ENCODE data around the gene PIEZO2. TPM values are rescaled to one million over a fixed set of nuclear protein-coding genes. Genes with fewer than 3 reads are reported as not detected.
A peak's percentile ranks its signal among the peaks of the same experiment; 100 is the strongest.

Gene PIEZO2
- total RNA-seq, 2 donors from 2014 or later: 4.8 to 7.5 TPM

DNA sequence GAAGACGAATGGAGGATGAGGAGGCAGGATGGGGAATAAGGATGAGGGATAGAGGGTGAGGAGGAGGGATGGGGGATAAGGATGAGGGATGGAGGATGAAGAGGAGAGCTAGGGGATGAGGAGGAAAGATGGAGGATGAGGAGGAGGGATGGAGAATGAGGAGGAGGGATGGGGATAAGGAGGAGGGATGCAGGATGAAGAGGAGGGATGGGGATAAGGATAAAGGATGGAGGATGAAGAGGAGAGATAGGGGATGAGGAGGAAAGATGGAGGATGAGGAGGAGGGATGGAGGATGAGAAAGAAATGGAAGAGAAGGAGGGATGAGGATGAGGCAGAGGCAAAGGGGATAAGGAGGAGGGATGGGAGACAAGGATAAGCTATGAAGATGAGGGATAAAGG lies 393.5 kb downstream of the PIEZO2 start:
- no peak for DNase-seq (ENCODE audit: low spot score)
- intact Hi-C loops (cut with DNase I): no loop called here

GRCh38 chr18:10754128-10754527 lies 395.2 kb downstream of the PIEZO2 start:
- intact Hi-C loops (cut with DNase I): no loop called here

GRCh38 chr18:10752382-10752781 lies 397.0 kb downstream of the PIEZO2 start:
- intact Hi-C loops (cut with DNase I): no loop called here
- no peak for DNase-seq (ENCODE audit: low spot score)

More at GRCh38 chr18:10754128-10754527, 395.2 kb downstream of the PIEZO2 start:
- DNase-seq (ENCODE audit: low spot score): no peak

- DNase-seq (ENCODE audit: low spot score): no peak
- intact Hi-C loops (cut with DNase I): no loop called here
Measured at GRCh38 chr18:10751653-10752052, 397.7 kb downstream of the PIEZO2 start.

DNA sequence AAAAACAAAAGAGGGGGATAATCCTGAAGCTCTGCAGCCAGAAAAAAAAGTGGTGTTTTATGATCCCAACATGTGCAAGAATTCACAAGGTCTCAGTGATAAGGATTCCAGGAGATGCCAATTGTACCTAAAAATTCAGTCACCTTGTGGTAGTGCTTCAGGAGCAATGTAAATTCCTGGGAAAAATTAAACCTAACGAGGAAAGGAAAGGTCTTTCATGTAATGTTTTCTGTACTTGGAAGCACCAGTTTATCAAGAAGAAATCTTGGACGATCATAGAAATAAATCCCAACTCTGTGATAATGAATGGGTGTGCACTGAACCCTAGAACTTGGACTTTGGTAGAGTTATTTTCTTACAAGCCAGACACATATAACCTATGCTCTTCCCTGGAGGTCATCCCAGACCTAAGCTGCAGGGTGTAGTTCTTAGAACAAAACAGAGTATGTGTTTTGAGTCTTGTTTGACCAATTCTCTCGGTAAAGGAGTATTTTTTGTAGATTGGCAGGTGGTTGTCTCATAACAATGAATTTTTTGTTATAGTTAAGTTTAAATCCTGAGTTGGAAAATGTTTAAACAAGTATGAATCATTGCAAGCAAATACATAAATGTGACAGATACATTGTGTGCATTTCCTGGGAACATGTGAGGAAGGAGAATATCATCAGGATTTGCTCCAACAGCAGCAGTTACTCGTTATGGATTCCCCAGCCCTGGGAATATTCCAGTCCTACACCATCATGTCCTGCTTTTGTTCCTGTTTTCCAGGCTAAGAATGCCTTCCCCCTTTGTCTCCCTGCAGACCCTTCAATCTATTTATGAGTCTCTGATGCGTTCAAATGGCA lies 399.0 kb downstream of the PIEZO2 start:
- intact Hi-C loops (cut with DNase I): no loop called here
- no peak for DNase-seq (ENCODE audit: low spot score)

DNA sequence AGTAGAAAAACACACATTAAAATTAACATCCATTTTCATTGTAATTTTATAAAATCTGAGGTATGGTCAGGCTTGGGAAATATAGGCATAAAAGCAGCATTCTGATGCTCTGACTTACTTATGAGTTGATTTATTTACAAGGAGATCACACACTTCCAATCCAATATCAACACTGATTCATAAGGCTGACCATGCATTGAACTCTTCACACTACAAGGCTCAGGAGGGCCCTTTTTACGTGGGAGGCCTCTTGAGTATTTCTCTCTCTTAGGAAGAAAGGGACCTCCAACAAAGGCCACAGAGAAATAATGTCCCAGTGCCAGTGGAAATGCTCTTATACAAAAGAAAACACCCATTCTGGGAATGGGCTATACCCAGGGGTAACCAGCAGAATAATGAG lies 400.7 kb downstream of the PIEZO2 start:
- intact Hi-C loops (cut with DNase I): no loop called here
- no peak for DNase-seq (ENCODE audit: low spot score)

DNA sequence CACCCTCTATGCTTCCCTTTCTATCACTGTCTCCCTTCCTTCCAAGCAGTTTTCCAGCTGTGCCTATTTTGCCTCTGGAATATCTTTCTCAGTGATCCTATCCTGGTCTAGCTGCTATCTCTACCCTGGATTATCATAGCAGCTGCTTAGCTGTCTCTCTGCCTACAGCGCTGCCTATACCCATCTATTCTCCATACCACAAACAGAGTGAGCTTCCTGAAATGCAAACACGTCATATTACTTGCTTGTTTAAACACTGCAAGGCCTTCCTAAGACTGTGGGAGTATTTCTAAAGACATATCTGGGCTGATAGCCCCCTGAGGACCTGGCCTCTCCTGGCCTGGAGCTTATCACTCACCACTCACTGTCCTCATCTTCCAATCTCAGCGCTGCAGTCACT lies 403.4 kb downstream of the PIEZO2 start:
- DNase-seq (ENCODE audit: low spot score): no peak
- intact Hi-C loops (cut with DNase I): no loop called here

DNA sequence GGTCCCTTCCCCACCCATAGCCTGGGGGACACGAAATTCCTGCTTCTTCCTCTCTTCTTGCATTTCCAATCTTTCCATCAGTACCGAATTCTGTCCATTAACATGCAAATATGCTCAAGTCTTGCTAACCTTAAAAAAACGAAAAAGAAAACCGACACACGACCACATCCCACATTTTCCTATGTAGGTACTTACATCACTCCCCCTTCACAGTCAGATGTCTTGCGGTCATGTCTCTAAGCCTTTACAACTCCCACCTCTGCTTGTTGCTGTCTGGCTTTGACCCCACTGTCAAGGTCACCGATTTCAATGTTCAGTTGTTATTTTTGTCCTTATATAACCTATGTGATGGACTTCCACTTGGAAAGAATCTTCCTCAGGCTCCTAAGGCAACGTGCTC lies 404.1 kb downstream of the PIEZO2 start:
- intact Hi-C loops (cut with DNase I): no loop called here
- no peak for DNase-seq (ENCODE audit: low spot score)

- intact Hi-C loops (cut with DNase I): no loop called here
- DNase-seq (ENCODE audit: low spot score): no peak
Measured at GRCh38 chr18:10743766-10744165, 405.6 kb downstream of the PIEZO2 start.

- intact Hi-C loops (cut with DNase I): no loop called here
- DNase-seq (ENCODE audit: low spot score): no peak
Measured at GRCh38 chr18:10739152-10739551, 410.2 kb downstream of the PIEZO2 start.

DNA sequence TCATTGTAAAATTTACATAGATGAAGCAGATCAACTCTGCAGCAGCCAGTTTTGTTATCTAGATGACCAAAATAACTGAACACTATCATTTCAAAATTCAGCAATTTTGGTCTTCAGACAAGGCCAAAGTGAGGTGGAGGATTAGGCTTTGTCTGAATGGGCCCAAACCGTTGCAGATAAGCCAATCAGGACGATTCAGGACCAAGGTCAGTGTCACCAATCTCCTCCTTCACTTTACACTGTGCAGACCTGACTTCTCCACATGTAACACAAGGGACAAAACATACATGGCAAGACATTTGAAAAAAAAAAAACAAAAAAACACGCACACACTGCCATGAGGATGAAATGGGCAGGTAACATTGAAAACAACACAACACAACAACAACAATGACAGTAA lies 412.4 kb downstream of the PIEZO2 start:
- intact Hi-C loops (cut with DNase I): no loop called here
- DNase-seq (ENCODE audit: low spot score): no peak

GRCh38 chr18:10732990-10733389 lies 416.4 kb downstream of the PIEZO2 start:
- DNase-seq (ENCODE audit: low spot score): no peak
- intact Hi-C loops (cut with DNase I): no loop called here

- no peak for DNase-seq (ENCODE audit: low spot score)
- intact Hi-C loops (cut with DNase I): no loop called here
Measured at GRCh38 chr18:10727477-10727876, 421.9 kb downstream of the PIEZO2 start.

GRCh38 chr18:10726198-10727068 lies 422.9 kb downstream of the PIEZO2 start:
- DNase-seq (ENCODE audit: low spot score): no peak
- intact Hi-C loops (cut with DNase I): no loop called here

- DNase-seq (ENCODE audit: low spot score): no peak
- intact Hi-C loops (cut with DNase I): no loop called here
Measured at GRCh38 chr18:10724666-10725065, 424.7 kb downstream of the PIEZO2 start.

DNA sequence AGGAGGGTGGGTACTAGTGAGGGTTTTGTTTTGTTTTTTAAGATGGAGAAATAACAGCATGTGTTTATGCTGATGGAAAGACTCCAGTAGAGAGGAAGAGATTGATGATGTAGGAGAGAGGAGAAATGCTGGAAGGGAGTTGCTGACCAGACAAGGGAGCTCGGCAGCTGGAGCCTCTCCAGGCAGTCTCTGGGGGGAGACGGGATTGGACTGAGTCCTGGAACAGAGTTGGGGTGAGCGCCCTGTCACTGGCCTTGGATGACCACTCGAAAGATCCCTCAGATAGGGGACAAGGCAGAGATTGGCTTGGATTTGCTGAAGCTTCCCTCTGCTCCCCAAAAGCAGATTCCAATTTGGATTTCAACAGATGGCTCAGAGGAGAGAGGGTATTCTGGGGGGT lies 425.9 kb downstream of the PIEZO2 start:
- intact Hi-C loops (cut with DNase I): no loop called here
- DNase-seq (ENCODE audit: low spot score): no peak

DNA sequence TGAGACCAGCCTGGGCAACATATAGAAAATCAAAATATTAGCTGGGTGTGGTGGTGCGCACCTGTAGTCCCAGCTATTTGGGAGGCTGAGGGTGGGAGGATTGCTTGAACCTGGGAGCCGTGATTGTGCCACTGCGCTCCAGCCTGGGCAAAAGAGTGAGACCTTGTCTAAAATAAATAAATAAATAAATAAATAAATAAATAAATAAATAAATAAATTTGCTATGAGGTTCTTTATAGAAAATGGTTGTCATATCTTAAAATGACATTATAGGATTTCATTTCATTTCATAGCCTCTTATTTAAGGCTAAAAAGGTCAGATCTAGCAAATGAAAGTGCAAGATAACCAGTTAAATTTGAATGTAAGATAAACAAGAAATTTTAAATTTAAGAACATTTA lies 430.6 kb downstream of the PIEZO2 start:
- intact Hi-C loops (cut with DNase I): no loop called here
- no peak for DNase-seq (ENCODE audit: low spot score)

GRCh38 chr18:10715791-10716190 lies 433.6 kb downstream of the PIEZO2 start:
- peak; percentile 86 for DNase-seq (ENCODE audit: low spot score)
- intact Hi-C loops (cut with DNase I): no loop called here

- intact Hi-C loops (cut with DNase I): loop anchor here in 1 of 2 donors (5.0 kb wide), 1 partner anchor 254 kb away; no protein-coding TSS in a partner anchor
- no peak for DNase-seq (ENCODE audit: low spot score)
Measured at GRCh38 chr18:10713409-10713808, 436.0 kb downstream of the PIEZO2 start.

DNA sequence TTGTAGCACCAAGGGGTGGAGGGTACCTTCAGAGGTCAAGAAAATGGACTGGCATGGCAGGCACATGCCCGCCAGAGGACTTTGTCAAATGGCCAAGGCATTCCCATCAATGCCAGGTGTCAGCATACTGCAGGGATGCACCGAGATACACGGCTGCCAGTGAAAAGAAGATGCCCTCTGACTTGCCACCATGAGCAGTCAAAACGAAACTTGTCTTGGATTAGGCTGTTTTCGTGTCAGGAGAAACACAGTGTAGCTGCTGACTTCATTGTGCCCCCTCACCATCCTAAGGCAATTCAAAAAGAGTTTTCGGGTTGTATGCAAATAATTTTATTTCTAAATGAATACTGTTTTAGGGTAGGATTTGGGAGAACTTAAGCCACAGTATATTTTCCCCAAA lies 442.1 kb downstream of the PIEZO2 start:
- intact Hi-C loops (cut with DNase I): no loop called here
- DNase-seq (ENCODE audit: low spot score): no peak

Measured in posterior vena cava (tissue), 2 donors.